ENCODE results near the gene TSPAN32. TPM values are rescaled to one million over a fixed set of nuclear protein-coding genes. Genes with fewer than 3 reads are reported as not detected.
"Not testable (repeated sequence)": the region's sequence is repeated elsewhere in the genome, so short reads cannot be mapped to it uniquely, and the experiment has no call there.

TSPAN32 gene
- total RNA-seq, 1 donor from 2014 or later: not detected

GRCh38 chr11:2267306-2267850 is 34.4 kb upstream of the TSPAN32 start:
- no peak for DNase-seq

- no peak for DNase-seq
Observed at GRCh38 chr11:2267851-2268728, 33.7 kb upstream of the TSPAN32 start.

DNA sequence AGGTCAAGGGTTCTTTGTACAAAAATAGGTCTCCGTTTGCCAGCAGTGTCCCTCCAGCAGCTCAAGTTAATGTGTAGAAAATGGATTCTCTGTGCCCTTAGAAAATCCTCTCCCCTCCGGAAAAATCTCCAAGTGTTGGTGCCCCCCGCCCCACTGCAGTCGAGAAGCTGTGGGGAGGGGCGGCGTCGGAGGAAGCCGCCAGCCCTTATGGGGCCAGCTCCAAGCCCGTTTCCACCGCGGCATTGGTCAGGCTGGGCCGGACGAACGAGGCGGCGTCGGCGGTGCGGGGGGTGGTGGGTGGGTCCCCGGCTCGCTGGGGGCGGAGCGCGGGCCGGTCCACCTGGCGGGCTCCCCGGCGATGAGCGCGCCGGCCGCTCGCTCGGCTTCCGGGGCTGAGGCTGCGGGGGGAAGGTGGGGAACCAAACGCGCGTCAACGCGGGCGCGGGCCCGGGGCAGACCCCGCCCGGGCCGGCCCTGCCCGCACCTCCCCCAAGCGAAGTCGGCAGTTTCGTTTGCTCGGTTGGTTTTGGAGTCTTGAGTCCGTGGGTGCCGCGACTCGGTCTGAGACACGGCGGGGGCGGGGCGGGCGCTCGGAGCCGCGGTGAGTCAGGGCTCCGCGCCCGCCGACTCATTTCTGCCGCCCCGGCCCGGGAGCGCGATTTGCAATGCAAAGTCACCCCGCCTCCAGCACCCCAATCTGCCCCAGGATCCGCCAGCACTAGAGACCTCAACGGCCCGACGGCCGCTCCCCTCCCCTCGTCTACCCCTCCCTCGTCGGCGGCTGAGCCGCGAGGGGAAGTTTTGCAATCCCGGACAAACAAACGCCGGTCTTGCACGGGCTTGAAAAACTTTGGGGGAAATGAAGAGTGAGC is 32.8 kb upstream of the TSPAN32 start:
- DNase-seq: no peak

- DNase-seq: no peak
Observed at GRCh38 chr11:2269601-2270321, 32.1 kb upstream of the TSPAN32 start.

DNA sequence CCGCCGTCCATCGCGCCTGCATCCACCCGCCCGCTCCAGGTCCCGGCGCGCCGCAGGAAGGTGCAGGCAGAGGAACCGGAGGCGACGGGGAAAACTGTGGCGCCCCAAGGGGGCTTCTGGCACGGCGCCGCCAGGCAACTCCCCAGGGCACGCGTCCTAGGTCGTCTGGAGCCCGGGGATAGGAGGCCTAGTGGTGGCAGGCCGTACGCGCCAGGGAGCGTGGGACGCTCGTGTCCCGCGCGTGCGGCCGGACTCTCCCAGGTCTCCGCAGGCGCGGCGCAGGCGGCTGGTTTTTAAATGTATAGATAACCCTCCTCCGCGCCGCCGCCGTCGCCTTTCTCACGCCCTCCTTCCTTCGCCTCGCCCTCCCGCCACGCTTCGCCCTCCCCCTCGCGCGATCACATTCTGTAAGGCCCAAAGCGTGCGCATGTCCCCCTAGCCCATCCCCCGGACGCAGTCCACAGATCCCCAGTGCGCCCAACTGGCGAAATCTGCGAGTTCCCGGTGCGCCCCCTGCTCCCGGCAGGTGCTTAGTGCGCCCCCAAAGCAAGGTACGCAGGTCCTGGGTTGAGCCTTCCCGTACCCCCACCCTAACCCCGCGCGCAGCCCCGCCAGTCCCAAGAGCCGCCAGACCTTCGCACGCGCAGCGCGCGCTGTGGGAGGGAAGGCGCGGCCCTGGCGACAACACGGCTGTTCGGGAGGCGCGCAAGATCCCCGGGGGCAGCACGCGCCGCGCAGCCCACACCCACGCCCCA is 31.3 kb upstream of the TSPAN32 start, which contains the start of gene ASCL2:
Gene ASCL2, minus strand, starts transcription at position 267 of the 755 bp plus-strand sequence. Its CDS starts 256 bp downstream, at position 11.
- DNase-seq: no peak

GRCh38 chr11:2271077-2271326 is 30.8 kb upstream of the TSPAN32 start:
- DNase-seq: no peak

GRCh38 chr11:2271327-2272227 is 30.2 kb upstream of the TSPAN32 start:
- DNase-seq: no peak

DNA sequence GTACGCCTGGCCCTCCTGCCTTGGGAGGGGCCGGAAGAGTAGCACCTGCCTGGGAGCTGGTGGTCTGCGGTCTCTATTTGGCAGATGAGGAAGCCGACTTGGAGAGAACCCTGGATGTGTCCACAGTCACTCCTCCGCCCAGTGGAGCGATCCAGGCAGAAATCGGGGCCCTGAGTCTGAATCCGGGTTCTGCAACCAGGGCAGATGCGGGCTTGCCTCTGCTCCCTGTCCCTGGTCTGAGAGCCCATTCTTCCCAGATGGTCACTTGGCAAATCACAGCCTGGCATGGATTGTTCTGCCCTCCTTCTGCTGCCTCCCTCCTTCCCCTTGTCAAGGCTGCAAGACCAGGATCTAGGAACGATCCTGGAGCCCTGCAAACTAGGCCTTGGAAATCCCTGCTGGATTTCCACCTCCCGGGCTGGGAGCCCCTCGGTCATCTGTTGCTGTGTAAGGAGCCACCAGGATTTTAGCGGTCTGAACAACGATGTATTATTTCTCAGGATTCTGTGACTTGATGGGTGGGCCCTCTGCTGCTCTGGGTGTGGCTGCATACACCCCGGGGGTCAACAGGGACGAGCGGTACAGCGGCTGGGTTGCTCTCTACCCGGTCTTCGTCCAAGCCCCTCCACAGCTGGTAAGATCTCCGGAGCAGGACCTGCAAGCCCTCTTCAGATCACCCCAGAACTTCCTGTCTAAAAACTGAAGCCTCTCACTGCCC is 29.4 kb upstream of the TSPAN32 start:
- DNase-seq: no peak

DNA sequence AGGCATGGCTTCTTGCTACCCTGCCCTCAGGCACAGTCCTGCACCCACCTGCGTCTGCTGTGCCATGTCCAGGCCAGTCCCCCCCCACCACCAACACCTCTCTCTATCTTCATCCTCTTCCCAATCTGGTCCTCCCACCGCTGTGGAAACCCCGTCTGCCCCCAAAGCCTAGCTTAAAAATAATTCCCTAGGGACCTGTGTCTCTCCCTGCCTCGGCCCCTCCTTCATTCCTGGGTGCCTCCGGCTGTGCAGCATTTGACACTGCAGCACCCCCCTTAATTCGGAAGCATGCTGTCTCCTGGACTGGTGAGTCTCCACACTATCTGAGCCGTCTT is 28.9 kb upstream of the TSPAN32 start:
- DNase-seq: no peak

DNA sequence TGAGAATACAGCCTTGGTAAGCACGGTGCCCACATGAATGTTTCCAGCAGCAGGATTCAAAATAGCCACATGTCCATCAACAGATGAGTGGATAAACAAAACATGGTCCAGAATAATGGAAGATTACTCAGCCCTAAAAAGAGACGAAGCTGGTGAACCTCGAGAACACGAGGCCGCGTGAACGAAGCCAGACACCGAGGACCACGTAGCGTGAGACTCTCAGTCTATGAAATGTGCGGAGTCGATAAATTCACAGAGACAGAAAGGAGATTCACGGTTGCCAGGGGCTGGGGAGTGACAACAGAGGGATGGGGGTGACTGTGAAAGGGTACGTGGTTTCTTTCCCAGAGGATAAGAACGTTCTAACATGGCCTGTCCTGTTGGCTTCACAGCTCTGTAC is 28.5 kb upstream of the TSPAN32 start:
- DNase-seq: no peak

- no peak for DNase-seq
Observed at GRCh38 chr11:2273771-2274170, 28.0 kb upstream of the TSPAN32 start.

- no peak for DNase-seq
Observed at GRCh38 chr11:2275334-2276279, 26.2 kb upstream of the TSPAN32 start.

DNA sequence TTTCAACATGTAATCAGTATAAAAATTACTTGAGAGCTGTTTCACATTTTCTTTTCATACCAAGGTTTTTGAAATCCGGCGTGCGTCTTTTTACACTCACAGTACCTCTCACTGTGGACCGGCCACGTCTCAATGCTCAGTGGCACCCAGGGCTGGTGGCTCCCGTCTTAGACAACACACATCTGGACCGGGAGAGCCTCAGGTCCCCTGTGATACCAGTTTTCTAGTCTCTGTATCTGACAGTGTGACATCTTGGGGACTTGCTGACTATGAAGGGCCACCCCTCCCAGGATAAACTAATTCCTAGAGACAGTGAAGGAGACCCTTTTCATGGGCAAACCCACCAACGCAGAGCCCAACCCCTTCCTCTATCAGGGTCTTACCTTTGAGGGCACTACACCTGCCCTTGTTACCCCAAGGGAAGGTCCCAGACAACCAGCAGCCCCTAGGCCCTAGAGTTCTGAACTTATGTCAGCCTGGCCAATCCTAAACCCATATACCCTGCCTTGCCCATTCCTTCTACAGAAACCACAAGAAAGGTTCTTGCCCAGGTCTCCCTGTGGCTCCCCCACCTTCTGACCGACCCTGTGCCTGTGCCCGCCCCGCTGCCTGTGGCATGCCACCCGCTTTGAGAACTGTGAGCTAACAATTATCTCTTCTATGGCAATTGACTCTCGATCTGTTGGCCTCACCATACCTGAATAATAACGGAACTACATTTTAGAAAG is 25.4 kb upstream of the TSPAN32 start:
- DNase-seq: no peak

- no peak for DNase-seq
Observed at GRCh38 chr11:2277008-2277346, 24.8 kb upstream of the TSPAN32 start.

DNA sequence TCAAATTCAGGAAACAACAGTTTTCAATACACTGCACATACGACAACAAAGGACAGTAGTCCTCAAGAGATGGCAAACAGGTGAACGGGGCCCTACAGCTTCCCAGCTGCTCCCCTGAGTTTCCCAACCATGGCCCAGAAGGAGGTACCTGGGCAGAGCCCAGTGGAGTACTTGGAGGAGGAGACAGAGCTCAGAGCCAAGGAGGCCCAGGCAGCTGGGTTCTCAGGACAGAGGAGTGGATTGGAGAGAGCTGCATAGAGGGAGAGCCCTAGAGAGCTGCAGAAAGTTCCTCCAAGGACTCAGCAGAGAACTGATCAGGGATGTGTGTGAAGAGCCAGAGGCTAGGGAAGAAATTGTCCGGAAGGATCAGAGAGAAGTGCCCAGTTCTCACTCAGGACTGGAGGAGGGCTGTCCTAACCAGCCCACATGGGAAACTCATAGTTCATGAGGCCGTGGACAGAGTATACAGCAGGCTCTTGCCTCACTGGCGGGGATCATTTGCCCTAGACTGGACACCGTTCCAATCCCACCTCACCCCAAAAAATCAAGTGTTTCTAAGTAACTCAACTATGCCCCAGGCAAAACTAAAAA is 23.8 kb upstream of the TSPAN32 start:
- no peak for DNase-seq

DNA sequence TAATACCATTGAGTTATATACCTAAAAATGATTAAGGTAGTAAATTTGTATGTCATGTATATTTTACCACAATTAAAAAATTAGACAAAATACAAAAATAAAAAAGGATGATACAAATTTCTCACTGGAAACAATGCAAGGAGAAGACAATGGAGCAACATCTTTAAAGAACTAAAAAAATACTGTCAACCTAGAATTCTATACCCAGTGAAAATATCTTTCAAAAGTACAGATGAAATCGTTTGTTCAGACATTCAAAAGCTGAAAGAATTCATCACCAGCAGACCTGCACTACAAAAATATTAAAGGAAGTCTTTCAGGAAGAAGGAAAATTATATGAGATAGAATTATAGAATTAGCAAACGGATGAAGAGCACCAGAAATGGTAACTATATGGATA is 21.6 kb upstream of the TSPAN32 start:
- DNase-seq: no peak

GRCh38 chr11:2286350-2286749 is 15.5 kb upstream of the TSPAN32 start:
- DNase-seq: not testable (repeated sequence)

DNA sequence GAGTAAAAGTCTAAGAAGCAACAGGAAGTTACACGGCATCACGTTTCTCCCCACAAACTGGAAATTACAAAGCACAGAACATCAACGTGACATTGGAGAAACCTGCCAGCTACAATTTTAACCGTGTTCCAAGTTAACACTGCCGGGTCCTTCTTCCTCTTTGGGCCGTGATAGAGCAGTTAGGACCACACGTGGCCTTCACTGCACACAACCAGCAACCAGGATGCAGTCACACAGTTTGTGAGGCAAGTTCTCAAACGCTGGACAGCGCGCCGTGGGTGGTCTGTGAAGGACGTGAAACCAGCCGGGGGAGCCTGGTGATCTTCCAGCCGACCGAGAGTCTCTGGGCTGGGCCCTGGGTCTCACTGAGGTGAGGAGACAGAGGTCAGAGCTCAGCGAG is 14.7 kb upstream of the TSPAN32 start:
- no peak for DNase-seq

Data from occipital lobe (tissue), 2 donors.